GM23338 (cell line): ENCODE measurements around the gene DDX18. TPM values are rescaled to one million over a fixed set of nuclear protein-coding genes. Genes with fewer than 3 reads are reported as not detected.

Source experiments
- ATAC-seq: fragments of 200-7000 bp; cut with Tn5 transposase; 3 replicates; pipeline ENCODE4 v1.9.1; 2020
- DNase-seq: peaks from one replicate; pipeline ENCODE4 v3.0.0-alpha.2; 2015; ENCODE audit warnings: low spot score
- H2AFZ ChIP-seq: fragments of 200-600 bp; sonication (generic); 2 replicates; pipeline ENCODE4 v1.8.0; 2016; ENCODE audit warnings: antibody characterized with exemption, mild to moderate bottlenecking, moderate library complexity
- H3F3A ChIP-seq: fragments of 200-600 bp; sonication (generic); replicated peaks from 2 replicates; pipeline ENCODE4 v1.8.0; 2017; ENCODE audit warnings: antibody characterized with exemption, mixed run types, low read depth
- H3K27ac ChIP-seq: fragments of 200-600 bp; sonication (generic); 2 replicates; pipeline ENCODE4 v1.6.1; 2016; ENCODE audit warnings: low read depth
- H3K27me3 ChIP-seq: fragments of 200-600 bp; sonication (generic); 2 replicates; pipeline ENCODE4 v1.8.0; 2016; ENCODE audit warnings: mild to moderate bottlenecking, mixed run types, moderate library complexity; ENCODE audit not compliant: insufficient read depth
- H3K36me3 ChIP-seq: fragments of 200-600 bp; sonication (generic); 2 replicates; pipeline ENCODE4 v1.8.0; 2016; ENCODE audit warnings: mild to moderate bottlenecking; ENCODE audit not compliant: insufficient read depth
- H3K4me1 ChIP-seq: fragments of 200-600 bp; sonication (generic); 2 replicates; pipeline ENCODE4 v1.8.0; 2016; ENCODE audit warnings: mild to moderate bottlenecking, moderate library complexity; ENCODE audit not compliant: insufficient read depth
- H3K4me2 ChIP-seq: fragments of 200-600 bp; sonication (generic); 2 replicates; pipeline ENCODE4 v1.7.1; 2017; ENCODE audit warnings: mixed run types
- H3K4me3 ChIP-seq: fragments of 200-600 bp; sonication (generic); 2 replicates; pipeline ENCODE4 v1.6.1; 2016; ENCODE audit warnings: mixed run types
- H3K79me2 ChIP-seq: fragments of 200-600 bp; sonication (generic); replicated peaks from 2 replicates; pipeline ENCODE4 v1.8.0; 2017; ENCODE audit warnings: mild to moderate bottlenecking; ENCODE audit not compliant: insufficient read depth
- H3K9me2 ChIP-seq: fragments of 200-600 bp; sonication (generic); 2 replicates; pipeline ENCODE4 v1.8.0; 2017; ENCODE audit not compliant: insufficient read depth
- H4K20me1 ChIP-seq: fragments of 200-600 bp; sonication (generic); replicated peaks from 2 replicates; pipeline ENCODE4 v1.8.0; 2017; ENCODE audit warnings: mild to moderate bottlenecking; ENCODE audit not compliant: insufficient read depth
- H3K27ac Mint-ChIP-seq: 2 replicates; pipeline ENCODE4 v1.8.0; 2020; ENCODE audit warnings: inconsistent platforms, mild to moderate bottlenecking, moderate library complexity, mixed read lengths
- H3K27me3 Mint-ChIP-seq: 3 replicates; pipeline ENCODE4 v1.8.0; 2022; ENCODE audit warnings: low read depth, mild to moderate bottlenecking, moderate library complexity, mixed read lengths, inconsistent platforms; ENCODE audit not compliant: insufficient read depth, poor library complexity
- H3K36me3 Mint-ChIP-seq: 3 replicates; pipeline ENCODE4 v1.8.0; 2021; ENCODE audit warnings: low read depth, mild to moderate bottlenecking, inconsistent platforms, moderate library complexity, mixed read lengths
- H3K4me1 Mint-ChIP-seq: 3 replicates; pipeline ENCODE4 v1.8.0; 2020; ENCODE audit warnings: mild to moderate bottlenecking, inconsistent platforms, mixed read lengths
- H3K4me3 Mint-ChIP-seq: 3 replicates; pipeline ENCODE4 v1.8.0; 2021; ENCODE audit warnings: moderate library complexity, mild to moderate bottlenecking, inconsistent platforms, mixed read lengths
- H3K9me3 Mint-ChIP-seq: 3 replicates; pipeline ENCODE4 v1.8.0; 2020; ENCODE audit warnings: moderate library complexity, mild to moderate bottlenecking, inconsistent platforms, mixed read lengths
- CREB1 ChIP-seq: fragments of 250-450 bp; sonication (Bioruptor Pico); IDR thresholded peaks from 2 replicates; pipeline ENCODE4 v1.5.0; 2020; ENCODE audit warnings: low read depth, mild to moderate bottlenecking, moderate library complexity
- CTCF ChIP-seq, 2 experiments: fragments of 200-600 bp in 1 of 2; sonication (generic) in 1 of 2; conservative IDR thresholded peaks; 2 replicates each; pipeline versions ENCODE4 v1.5.1 to v1.6.1; 2016 to 2017; ENCODE audit warnings: antibody characterized with exemption in 2 of 2, low read depth in 2 of 2, mild to moderate bottlenecking in 2 of 2, moderate library complexity in 1 of 2
- ETS1 ChIP-seq: IDR thresholded peaks from 2 replicates; pipeline ENCODE4 v1.6.1; 2016; ENCODE audit warnings: antibody characterized with exemption
- EZH2 ChIP-seq: fragments of 200-600 bp; sonication (generic); IDR thresholded peaks from one replicate; pipeline ENCODE4 v1.8.0; 2017; ENCODE audit warnings: antibody characterized with exemption, mild to moderate bottlenecking, low read depth; ENCODE audit not compliant: unreplicated experiment
- EZH2phosphoT487 ChIP-seq: fragments of 200-600 bp; sonication (generic); IDR thresholded peaks from one replicate; pipeline ENCODE4 v1.8.1; 2018; ENCODE audit warnings: antibody characterized with exemption; ENCODE audit not compliant: unreplicated experiment
- JUNB ChIP-seq: IDR thresholded peaks from one replicate; pipeline ENCODE4 v1.6.1; 2016; ENCODE audit warnings: antibody characterized with exemption; ENCODE audit not compliant: unreplicated experiment
- NANOG ChIP-seq: IDR thresholded peaks from 2 replicates; pipeline ENCODE4 v1.6.1; 2016; ENCODE audit warnings: antibody characterized with exemption, borderline replicate concordance
- POLR2AphosphoS5 ChIP-seq: IDR thresholded peaks from 2 replicates; pipeline ENCODE4 v1.6.1; 2016; ENCODE audit warnings: antibody characterized with exemption, low read depth
- REST ChIP-seq: IDR thresholded peaks from one replicate; pipeline ENCODE4 v1.6.1; 2018; ENCODE audit warnings: antibody characterized with exemption; ENCODE audit not compliant: unreplicated experiment
- STAT1 ChIP-seq: IDR thresholded peaks from one replicate; pipeline ENCODE4 v1.6.1; 2016; ENCODE audit warnings: antibody characterized with exemption; ENCODE audit not compliant: unreplicated experiment
- ZNF114 ChIP-seq: fragments of 250-450 bp; sonication (Bioruptor Pico); IDR thresholded peaks from 2 replicates; pipeline ENCODE4 v1.5.0; 2020; ENCODE audit warnings: mild to moderate bottlenecking, moderate library complexity
- ZNF331 ChIP-seq: fragments of 250-450 bp; sonication (Bioruptor Pico); IDR thresholded peaks from 2 replicates; pipeline ENCODE4 v1.5.0; 2020; ENCODE audit warnings: low read depth, mild to moderate bottlenecking, moderate library complexity
- ZNF462 ChIP-seq: fragments of 250-450 bp; sonication (Bioruptor Pico); IDR thresholded peaks from 2 replicates; pipeline ENCODE4 v1.5.0; 2020; ENCODE audit warnings: mild to moderate bottlenecking, moderate library complexity
- polyA plus RNA-seq: library from polyadenylated mRNA; unstranded; fragments of >200 nt; fragmentation: Nextera tagmentation; extraction: Ambion mirVana; gene quantifications from 2 replicates; pipeline ENCODE4 v1.2.1, GENCODE V29; 2016
- total RNA-seq: library from RNA; depleted of rRNA; stranded (reverse); fragments of >200 nt; shearing (Covaris generic); gene quantifications from 2 replicates; pipeline ENCODE4 v1.2.3, GENCODE V29; 2014

Gene DDX18
- total and polyA plus RNA-seq, 2 experiments from 2014 or later, result 102 to 169 TPM

GRCh38 chr2:117801826-117802225 is 12.7 kb upstream of the DDX18 start:
- DNase-seq (no peak), ATAC-seq (no peak)
- Histone ChIP-seq H4K20me1 (no peaks in the 10 kb centered on the region), H3F3A (no peaks in the 10 kb centered on the region), H2AFZ (no peak overlapping the region), H3K36me3 (no peaks in the 10 kb centered on the region), H3K4me1 (0 out of 2 replicates have a peak, but pooled peaks cover 6% of the 10 kb centered on the region), H3K9me2 (no peaks in the 10 kb centered on the region), H3K27ac (no peak overlapping the region), H3K4me2 (no peak overlapping the region), H3K27me3 (no peaks in the 10 kb centered on the region), H3K79me2 (no peaks in the 10 kb centered on the region), H3K4me3 (no peak overlapping the region)
- peaks cover 11% of the 10 kb centered on the region for H3K4me1 Mint-ChIP-seq
- H3K9me3 Mint-ChIP-seq, result peaks cover 4% of the 10 kb centered on the region; the same call in 1 of the 3 replicates
- no peak for TF ChIP-seq NANOG
- no peak for TF ChIP-seq POLR2AphosphoS5
- no peak for TF ChIP-seq REST
- TF ChIP-seq EZH2phosphoT487, result no peak
- no peak for TF ChIP-seq JUNB
- no peak for TF ChIP-seq STAT1
- TF ChIP-seq CTCF (conservative IDR thresholded peaks at IDR 0.05; ENCODE audit: low read depth in 2 of 2), result no peak
- no peak for TF ChIP-seq ZNF331 (CRISPR knock-in tag)
- no peak for TF ChIP-seq ETS1
- no peak for TF ChIP-seq ZNF114 (CRISPR knock-in tag)
- no peak for TF ChIP-seq EZH2
- no peak for TF ChIP-seq ZNF462 (CRISPR knock-in tag)
- no peak for TF ChIP-seq CREB1 (CRISPR knock-in tag)
- no peak overlapping the region for H3K27ac Mint-ChIP-seq
- no peak overlapping the region for H3K4me3 Mint-ChIP-seq
- H3K36me3 Mint-ChIP-seq, result peaks cover 3% of the 10 kb centered on the region; the same call in 1 of the 3 replicates
- H3K27me3 Mint-ChIP-seq, result peaks cover 3% of the 10 kb centered on the region
